COLO668 (cell line): ENCODE results near the gene MID1.
A peak's percentile ranks its signal among the peaks of the same experiment; 100 is the strongest.

Source experiments
- DNase-seq: peaks from one replicate; lab custom pipeline; 2025; ENCODE audit not compliant: unreplicated experiment; lab: John Stamatoyannopoulos, UW

MID1 gene

GRCh38 chrX:10447564-10448214 is 172.7 kb downstream of the MID1 start:
- no peak for DNase-seq

GRCh38 chrX:10444204-10444603 is 176.2 kb downstream of the MID1 start:
- DNase-seq = no peak

- DNase-seq = no peak
These were observed 178.9 kb downstream of the MID1 start for GRCh38 chrX:10441464-10441863.

DNA sequence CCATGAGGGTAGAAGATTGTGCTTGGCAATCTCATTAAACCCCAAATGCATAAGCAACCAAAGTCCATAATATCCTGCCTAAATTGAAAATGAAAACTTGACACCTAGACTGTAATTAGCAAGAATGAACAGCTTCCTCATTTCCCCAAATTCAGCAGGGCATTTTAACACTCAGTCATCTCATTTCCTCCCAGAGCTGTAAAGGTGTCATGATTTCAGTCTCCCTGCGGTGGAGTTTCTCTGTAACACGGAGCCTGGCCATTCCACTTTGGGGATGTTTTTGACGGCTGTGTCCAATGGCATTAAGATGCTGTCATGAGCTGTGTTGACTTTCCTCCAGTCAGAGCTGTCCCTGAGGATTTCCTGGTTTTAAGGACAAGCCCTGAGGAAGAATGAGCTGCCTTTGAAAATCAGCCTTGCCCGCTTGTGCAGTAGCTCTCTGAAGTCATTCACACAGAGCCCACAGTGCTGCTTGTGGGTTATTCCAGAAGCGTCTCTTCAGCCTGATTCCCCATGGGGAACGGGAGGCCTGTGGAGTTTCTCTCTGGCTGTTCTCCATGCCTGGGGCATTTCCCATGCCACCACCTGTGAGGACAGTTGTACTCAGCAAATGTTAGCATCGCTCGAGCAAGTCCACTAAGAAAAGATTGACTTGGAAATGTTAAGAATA is 187.0 kb downstream of the MID1 start:
- no peak for DNase-seq

- DNase-seq = no peak
These were observed 190.5 kb downstream of the MID1 start for GRCh38 chrX:10429908-10430307.

DNA sequence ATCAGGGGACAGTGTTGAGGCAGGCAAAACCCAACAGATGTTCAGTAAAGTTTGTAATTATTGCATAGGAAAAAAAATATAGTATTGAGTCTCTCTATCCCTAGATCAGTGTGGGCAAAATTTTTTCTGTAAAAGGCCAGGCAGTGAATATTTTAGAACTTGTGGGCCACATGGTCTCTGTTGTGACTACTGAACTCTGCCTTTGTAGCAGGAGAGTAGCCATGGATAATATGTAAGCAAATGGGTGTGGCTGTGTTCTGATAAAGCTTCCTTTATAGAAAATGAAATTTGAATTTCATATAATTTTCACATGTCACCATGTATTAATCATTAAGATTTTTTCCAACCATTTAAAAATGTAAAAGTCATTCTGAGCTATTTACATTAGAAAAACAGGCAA is 193.1 kb downstream of the MID1 start:
- no peak for DNase-seq

GRCh38 chrX:10423716-10424115 is 196.7 kb downstream of the MID1 start:
- no peak for DNase-seq

GRCh38 chrX:10420134-10420533 is 200.3 kb downstream of the MID1 start:
- no peak for DNase-seq

GRCh38 chrX:10416424-10416823 is 204.0 kb downstream of the MID1 start:
- no peak for DNase-seq

GRCh38 chrX:10415306-10416001 is 204.9 kb downstream of the MID1 start:
- DNase-seq = no peak

GRCh38 chrX:10414862-10415261 is 205.5 kb downstream of the MID1 start:
- DNase-seq = no peak

- no peak for DNase-seq
These were observed 206.1 kb downstream of the MID1 start for GRCh38 chrX:10414156-10414824.

- DNase-seq = no peak
These were observed 215.9 kb downstream of the MID1 start for GRCh38 chrX:10404436-10404835.

- peak; percentile 2 for DNase-seq
These were observed 219.1 kb downstream of the MID1 start for GRCh38 chrX:10401239-10401638.

- DNase-seq = no peak
These were observed 221.2 kb downstream of the MID1 start for GRCh38 chrX:10399043-10399741.

- DNase-seq = no peak
These were observed 222.2 kb downstream of the MID1 start for GRCh38 chrX:10398215-10398614.

GRCh38 chrX:10397349-10397748 is 223.0 kb downstream of the MID1 start:
- DNase-seq = no peak

GRCh38 chrX:10395643-10396042 is 224.7 kb downstream of the MID1 start:
- no peak for DNase-seq
